GM12878 (cell line): ENCODE measurements around the gene GALNT17. TPM values are rescaled to one million over a fixed set of nuclear protein-coding genes. Genes with fewer than 3 reads are reported as not detected.

ENCODE experiments used
- ATAC-seq: fragments of 200-7000 bp; cut with Tn5 transposase; 3 replicates; pipeline ENCODE4 v1.9.1; 2020; ENCODE audit warnings: mild to moderate bottlenecking, moderate library complexity
- BruUV-seq: library from RNA; stranded (reverse); fragments of 400-500 nt; replicated peaks from 2 replicates; lab custom pipeline; 2021; lab: Mats Ljungman, UMichigan
- CTCF ChIA-PET: fragments of 300-600 bp; sonication (Branson Sonifier 250); formaldehyde crosslinking; extraction: SDS; loops from one replicate; lab custom pipeline; 2021; ENCODE audit warnings: inconsistent platforms; lab: Yijun Ruan, JAX
- POLR2A ChIA-PET: fragments of 350-600 bp; formaldehyde crosslinking; extraction: SDS; loops from one replicate; lab custom pipeline; 2021; ENCODE audit warnings: inconsistent platforms; lab: Charles Lee
- RAD21 ChIA-PET: fragments of 300-600 bp; sonication (Branson Sonifier 250); formaldehyde crosslinking; loops from one replicate; lab custom pipeline; 2023; ENCODE audit warnings: antibody characterized with exemption; ENCODE audit not compliant: unreplicated experiment; lab: Charles Lee
- SMC1A ChIA-PET: fragments of 300-600 bp; sonication (Branson Sonifier 250); formaldehyde crosslinking; loops from one replicate; lab custom pipeline; 2023; ENCODE audit not compliant: unreplicated experiment, uncharacterized antibody; lab: Charles Lee
- DNase-seq: peaks from one replicate; pipeline ENCODE4 v3.0.0-alpha.2; 2011; ENCODE audit warnings: low read depth, low spot score
- FAIRE-seq: peaks from 3 replicates; lab custom pipeline; 2011; peaks lifted over from hg19 to GRCh38; lab: Jason Lieb, UNC
- H2AFZ ChIP-seq: 2 replicates; pipeline ENCODE4 v1.6.0; 2011; ENCODE audit warnings: low read depth, low read length, control low read depth; ENCODE audit not compliant: control insufficient read depth
- H3K27ac ChIP-seq: 2 replicates; pipeline ENCODE4 v1.5.1; 2011; ENCODE audit warnings: control low read depth; ENCODE audit not compliant: control insufficient read depth, insufficient read depth
- H3K27me3 ChIP-seq, 2 experiments: replicated peaks in 1 of 2; 2 replicates each; pipeline versions ENCODE4 v1.6.0 to v1.6.1; 2011; ENCODE audit warnings: low read length in 1 of 2; ENCODE audit not compliant: control insufficient read depth in 2 of 2, insufficient read depth in 2 of 2
- H3K36me3 ChIP-seq, 2 experiments: 2 replicates each; pipeline ENCODE4 v1.5.1; 2011; ENCODE audit warnings: low read length in 1 of 2; ENCODE audit not compliant: control insufficient read depth in 2 of 2, insufficient read depth in 2 of 2
- H3K4me1 ChIP-seq: 2 replicates; pipeline ENCODE4 v1.6.1; 2011; ENCODE audit warnings: mild to moderate bottlenecking, low read length, moderate library complexity, mixed read lengths; ENCODE audit not compliant: control insufficient read depth, insufficient read depth
- H3K4me2 ChIP-seq: 2 replicates; pipeline ENCODE4 v1.6.0; 2011; ENCODE audit warnings: control low read depth; ENCODE audit not compliant: control insufficient read depth, insufficient read depth
- H3K4me3 ChIP-seq: fragments of 200-600 bp; sonication (generic); 2 replicates; pipeline ENCODE4 v1.5.1; 2016
- H3K79me2 ChIP-seq: 2 replicates; pipeline ENCODE4 v1.6.0; 2011; ENCODE audit warnings: low read length; ENCODE audit not compliant: control insufficient read depth, insufficient read depth
- H3K9ac ChIP-seq: 2 replicates; pipeline ENCODE4 v1.8.0; 2011; ENCODE audit warnings: low read length, control low read depth, mixed read lengths; ENCODE audit not compliant: control insufficient read depth, insufficient read depth
- H3K9me3 ChIP-seq: replicated peaks from 3 replicates; pipeline ENCODE4 v1.5.1; 2011; ENCODE audit warnings: mild to moderate bottlenecking, low read length; ENCODE audit not compliant: control insufficient read depth, insufficient read depth
- H4K20me1 ChIP-seq: 2 replicates; pipeline ENCODE4 v1.6.0; 2011; ENCODE audit not compliant: control insufficient read depth, insufficient read depth
- CEBPB ChIP-seq, 2 experiments: fragments of 150-350 bp in 1 of 2; IDR thresholded peaks; 2 replicates each; pipeline ENCODE4 v1.6.1; 2012 to 2014; ENCODE audit warnings: low read depth in 2 of 2, low read length in 2 of 2, borderline replicate concordance in 1 of 2, inconsistent platforms in 1 of 2
- HDAC2 ChIP-seq: fragments of 200-600 bp; sonication (generic); IDR thresholded peaks from 2 replicates; pipeline ENCODE4 v1.6.1; 2017
- RUNX3 ChIP-seq: IDR thresholded peaks from 2 replicates; pipeline ENCODE4 v1.6.1; 2012; ENCODE audit warnings: low read length, inconsistent platforms
- TARDBP ChIP-seq: IDR thresholded peaks from 2 replicates; pipeline ENCODE4 v1.6.1; 2016; ENCODE audit warnings: borderline replicate concordance
- WGBS: methylation state at CpG from one replicate; pipeline ENCODE4 v1.1.6; 2016; ENCODE audit warnings: low lambda C conversion rate; ENCODE audit not compliant: insufficient replicate concordance, insufficient coverage; ENCODE audit errors: missing lambda C conversion rate; 5-methylcytosine and 5-hydroxymethylcytosine counted together
- in situ Hi-C: fragments of 300-500 bp; cut with MboI; formaldehyde crosslinking; loops from 9 replicates; pipeline ENCODE4 v1.14.3; 2018; ENCODE audit warnings: mixed read lengths
- intact Hi-C: fragments of 100-400 bp; cut with micrococcal nuclease; formaldehyde crosslinking; loops from one replicate; pipeline ENCODE4 v1.14.2; 2022; ENCODE audit not compliant: unreplicated experiment
- polyA plus RNA-seq, 11 experiments: library from polyadenylated mRNA; depleted of rRNA in 4 of 11; unstranded in 6 of 11; stranded (reverse) in 5 of 11; fragments of >200 nt; fragmentation: Nextera tagmentation in 4 of 11; fragmentation: Illumina TruSeq in 1 of 11; extraction: Ambion mirVana in 4 of 11; extraction: Trizol in 1 of 11; gene quantifications; 1 replicate in 1 of 11; 2 replicates in 10 of 11; pipeline versions ENCODE4 v1.2.1 to v1.2.3, GENCODE V29; 2011 to 2016; ENCODE audit warnings: inconsistent platforms in 2 of 11, missing spikeins in 2 of 11, low read depth in 1 of 11
- total RNA-seq, 4 experiments: library from RNA; depleted of rRNA in 3 of 4; stranded (reverse); fragments of >200 nt in 3 of 4; fragmentation: Illumina TruSeq in 1 of 4; extraction: Trizol in 1 of 4; gene quantifications; 2 replicates each; pipeline versions ENCODE4 v1.2.1 to v1.2.3, GENCODE V29; 2013 to 2021
- TF ChIP-seq, protein P1 (sequence below): fragments of 450-650 bp; IDR thresholded peaks from 2 replicates; pipeline ENCODE4 v1.6.1; 2018; ENCODE audit warnings: borderline replicate concordance, mild to moderate bottlenecking; ENCODE audit not compliant: partially characterized antibody

Gene GALNT17
- total and polyA plus RNA-seq, 10 of the 15 experiments (the other 5 are each of a cell fraction or from before 2014, with no cell fraction given), result 0.12 to 0.15 TPM; not detected in 8

DNA sequence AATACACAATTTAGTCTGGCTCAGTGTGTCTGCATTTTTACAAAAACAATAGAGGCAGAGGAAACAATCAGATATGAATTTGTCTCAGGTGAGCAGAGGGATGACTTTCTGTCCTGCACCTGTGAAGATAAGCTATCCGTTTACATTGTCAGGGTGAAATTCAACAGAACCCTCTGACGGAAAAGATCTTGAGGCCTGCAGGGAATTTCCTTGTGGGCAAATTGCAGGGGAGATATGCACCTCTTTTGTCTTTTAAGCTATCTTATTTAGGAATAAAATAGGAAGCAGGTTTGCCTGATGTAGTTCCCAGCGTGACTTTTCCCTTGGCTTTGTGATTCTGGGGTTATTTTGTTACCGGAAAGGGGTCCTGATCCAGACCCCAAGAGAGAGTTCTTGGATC, 325.1 kb downstream of the GALNT17 start:
- H2AFZ ChIP-seq, result no peak overlapping the region
- BruUV-seq, result no TSS peak
- H3K27me3 ChIP-seq, result no peaks in the 10 kb centered on the region
- no peaks in the 10 kb centered on the region for H3K4me1 ChIP-seq
- H3K4me2 ChIP-seq, result no peak overlapping the region
- FAIRE-seq (no peak), ATAC-seq (no peak), DNase-seq (no peak)
- H3K9me3 ChIP-seq, result no peaks in the 10 kb centered on the region; the same call in 2 of the 3 replicates
- RAD21 ChIA-PET, result no interaction called here
- no peak overlapping the region for H3K4me3 ChIP-seq
- intact Hi-C loops (no loop called here), in situ Hi-C loops (no loop called here)
- no peaks in the 10 kb centered on the region for H3K79me2 ChIP-seq
- CTCF ChIA-PET, result no interaction called here
- H3K9ac ChIP-seq, result no peak overlapping the region
- H3K36me3 ChIP-seq, result no peaks in the 10 kb centered on the region
- no peaks in the 10 kb centered on the region for H4K20me1 ChIP-seq
- TF ChIP-seq, protein P1, sequence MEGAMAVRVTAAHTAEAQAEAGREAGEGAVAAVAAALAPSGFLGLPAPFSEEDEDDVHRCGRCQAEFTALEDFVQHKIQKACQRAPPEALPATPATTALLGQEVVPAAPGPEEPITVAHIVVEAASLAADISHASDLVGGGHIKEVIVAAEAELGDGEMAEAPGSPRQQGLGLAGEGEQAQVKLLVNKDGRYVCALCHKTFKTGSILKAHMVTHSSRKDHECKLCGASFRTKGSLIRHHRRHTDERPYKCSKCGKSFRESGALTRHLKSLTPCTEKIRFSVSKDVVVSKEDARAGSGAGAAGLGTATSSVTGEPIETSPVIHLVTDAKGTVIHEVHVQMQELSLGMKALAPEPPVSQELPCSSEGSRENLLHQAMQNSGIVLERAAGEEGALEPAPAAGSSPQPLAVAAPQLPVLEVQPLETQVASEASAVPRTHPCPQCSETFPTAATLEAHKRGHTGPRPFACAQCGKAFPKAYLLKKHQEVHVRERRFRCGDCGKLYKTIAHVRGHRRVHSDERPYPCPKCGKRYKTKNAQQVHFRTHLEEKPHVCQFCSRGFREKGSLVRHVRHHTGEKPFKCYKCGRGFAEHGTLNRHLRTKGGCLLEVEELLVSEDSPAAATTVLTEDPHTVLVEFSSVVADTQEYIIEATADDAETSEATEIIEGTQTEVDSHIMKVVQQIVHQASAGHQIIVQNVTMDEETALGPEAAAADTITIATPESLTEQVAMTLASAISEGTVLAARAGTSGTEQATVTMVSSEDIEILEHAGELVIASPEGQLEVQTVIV, result no peak
- TF ChIP-seq CEBPB (IDR thresholded peaks at IDR 0.05; ENCODE audit: borderline replicate concordance in 1 of 2, low read depth in 2 of 2, low read length in 2 of 2) (no peak), TARDBP (no peak), RUNX3 (no peak), HDAC2 (no peak)
- POLR2A ChIA-PET, result no interaction called here
- SMC1A ChIA-PET, result no interaction called here
- 30% methylated on average over 4 of the region's 4 CpGs for WGBS
- no peak overlapping the region for H3K27ac ChIP-seq
